ENCODE results near the gene HMG20B.

HMG20B gene

GRCh38 chr19:3607303-3608078, 34.7 kb downstream of the HMG20B start:
- DNase-seq (ENCODE audit: low read depth in 3 of 3), result no peak

GRCh38 chr19:3608079-3608641, 35.4 kb downstream of the HMG20B start:
- DNase-seq (ENCODE audit: low read depth in 3 of 3), result no peak

GRCh38 chr19:3608750-3609322, 36.1 kb downstream of the HMG20B start:
- no peak for DNase-seq (ENCODE audit: low read depth in 3 of 3)

- no peak for DNase-seq (ENCODE audit: low read depth in 3 of 3)
Measured at GRCh38 chr19:3609779-3610719, 37.3 kb downstream of the HMG20B start.

GRCh38 chr19:3610745-3611717, 38.3 kb downstream of the HMG20B start:
- DNase-seq (ENCODE audit: low read depth in 3 of 3), result no peak

GRCh38 chr19:3611841-3612240, 39.1 kb downstream of the HMG20B start:
- DNase-seq (ENCODE audit: low read depth in 3 of 3), result no peak

GRCh38 chr19:3612330-3612729, 39.6 kb downstream of the HMG20B start:
- DNase-seq (ENCODE audit: low read depth in 3 of 3), result no peak

GRCh38 chr19:3612901-3613741, 40.4 kb downstream of the HMG20B start:
- no peak for DNase-seq (ENCODE audit: low read depth in 3 of 3)

- no peak for DNase-seq (ENCODE audit: low read depth in 3 of 3)
Measured at GRCh38 chr19:3613818-3614661, 41.3 kb downstream of the HMG20B start.

GRCh38 chr19:3614858-3615505, 42.2 kb downstream of the HMG20B start:
- no peak for DNase-seq (ENCODE audit: low read depth in 3 of 3)

- no peak for DNase-seq (ENCODE audit: low read depth in 3 of 3)
Measured at GRCh38 chr19:3615524-3616135, 42.9 kb downstream of the HMG20B start.

GRCh38 chr19:3617463-3617862, 44.7 kb downstream of the HMG20B start:
- peak in 1 of 3 experiments; percentile 27 for DNase-seq (ENCODE audit: low read depth in 3 of 3)

- DNase-seq (ENCODE audit: low read depth in 3 of 3), result peak; percentile 20 to 48 (median 35)
Measured at GRCh38 chr19:3618144-3618810, 45.5 kb downstream of the HMG20B start.

GRCh38 chr19:3618811-3619630, 46.3 kb downstream of the HMG20B start:
- DNase-seq (ENCODE audit: low read depth in 3 of 3), result no peak

- DNase-seq (ENCODE audit: low read depth in 3 of 3), result no peak
Measured at GRCh38 chr19:3619631-3620012, 46.9 kb downstream of the HMG20B start.

- DNase-seq (ENCODE audit: low read depth in 3 of 3), result no peak
Measured at GRCh38 chr19:3620145-3620816, 47.5 kb downstream of the HMG20B start.

Data from stimulated activated CD4-positive, alpha-beta T cell treated with anti-CD3 and anti-CD28 coated beads, TNF-alpha, amount 100 ng/mL, for 24 hours (primary cell).